ENCODE data around the gene MAPK9. TPM values are rescaled to one million over a fixed set of nuclear protein-coding genes. Genes with fewer than 3 reads are reported as not detected.

The MAPK9 gene
- total RNA-seq, 1 donor from 2014 or later: 12.9 TPM

DNA sequence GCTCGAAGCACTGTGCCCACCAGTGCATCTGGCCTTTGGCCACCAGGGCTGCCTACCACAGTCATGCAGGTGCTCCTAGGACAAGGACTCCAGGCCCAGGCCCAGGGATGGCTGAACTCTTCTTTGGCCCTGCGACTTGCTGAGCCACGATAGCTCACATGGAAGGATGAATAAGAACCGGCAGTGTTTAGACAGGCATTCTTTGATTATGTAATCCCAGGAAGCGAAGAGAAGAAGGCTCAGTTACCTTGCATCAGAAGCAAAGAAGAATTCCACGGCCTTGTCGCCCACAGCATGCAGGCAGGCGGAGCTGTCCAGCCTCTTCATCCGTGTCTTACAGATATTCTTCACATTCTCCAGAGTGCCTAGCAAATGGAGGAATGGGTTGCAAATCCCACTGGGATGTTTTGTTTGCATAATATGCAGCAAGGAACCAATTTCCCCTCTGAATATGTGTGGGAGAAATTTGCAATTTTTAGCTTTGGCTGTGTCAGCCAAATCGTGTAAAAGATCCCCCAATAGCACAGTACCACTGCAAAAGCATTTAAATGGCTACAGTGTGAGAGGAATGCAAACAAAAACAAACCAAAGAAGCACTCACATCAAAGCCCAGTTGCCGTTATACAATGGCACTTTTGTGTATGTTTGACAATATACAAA is 32.2 kb upstream of the MAPK9 start:
- Histone ChIP-seq H3K36me3 (peaks cover 3 to 6% of the 10 kb centered on the region in 2 donors), H3K4me3 (no peak overlapping the region), H3K27ac (no peak overlapping the region), H3K4me1 (no peaks in the 10 kb centered on the region), H3K27me3 (no peaks in the 10 kb centered on the region), H3K9me3 (no peaks in the 10 kb centered on the region)
- TF ChIP-seq, protein P1, sequence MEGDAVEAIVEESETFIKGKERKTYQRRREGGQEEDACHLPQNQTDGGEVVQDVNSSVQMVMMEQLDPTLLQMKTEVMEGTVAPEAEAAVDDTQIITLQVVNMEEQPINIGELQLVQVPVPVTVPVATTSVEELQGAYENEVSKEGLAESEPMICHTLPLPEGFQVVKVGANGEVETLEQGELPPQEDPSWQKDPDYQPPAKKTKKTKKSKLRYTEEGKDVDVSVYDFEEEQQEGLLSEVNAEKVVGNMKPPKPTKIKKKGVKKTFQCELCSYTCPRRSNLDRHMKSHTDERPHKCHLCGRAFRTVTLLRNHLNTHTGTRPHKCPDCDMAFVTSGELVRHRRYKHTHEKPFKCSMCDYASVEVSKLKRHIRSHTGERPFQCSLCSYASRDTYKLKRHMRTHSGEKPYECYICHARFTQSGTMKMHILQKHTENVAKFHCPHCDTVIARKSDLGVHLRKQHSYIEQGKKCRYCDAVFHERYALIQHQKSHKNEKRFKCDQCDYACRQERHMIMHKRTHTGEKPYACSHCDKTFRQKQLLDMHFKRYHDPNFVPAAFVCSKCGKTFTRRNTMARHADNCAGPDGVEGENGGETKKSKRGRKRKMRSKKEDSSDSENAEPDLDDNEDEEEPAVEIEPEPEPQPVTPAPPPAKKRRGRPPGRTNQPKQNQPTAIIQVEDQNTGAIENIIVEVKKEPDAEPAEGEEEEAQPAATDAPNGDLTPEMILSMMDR (IDR thresholded peaks at IDR 0.05): no peak
- intact Hi-C loops (cut with DNase I): no loop called here
- DNase-seq (ENCODE audit: low spot score in 2 of 2): no peak

DNA sequence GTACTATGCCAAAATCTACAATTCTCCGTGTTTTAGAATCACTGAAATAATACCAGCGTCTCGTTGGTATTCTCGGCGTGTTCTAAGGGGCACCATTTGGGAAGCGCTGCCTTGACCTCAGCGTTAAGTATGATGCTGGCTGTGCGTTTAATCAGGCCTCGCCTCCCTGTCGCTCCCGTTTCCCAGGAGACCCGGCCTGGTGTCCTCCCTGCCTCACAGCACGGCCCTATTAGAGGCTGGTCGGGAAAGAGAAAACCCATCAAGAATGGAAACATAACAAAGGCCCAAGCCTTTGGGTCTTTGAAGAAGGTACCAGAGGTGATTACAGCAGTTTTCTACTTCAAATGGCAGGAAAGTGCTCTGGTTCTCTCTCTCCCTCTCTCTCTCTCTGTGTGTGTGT is 31.3 kb upstream of the MAPK9 start:
- no peaks in the 10 kb centered on the region for H3K9me3 ChIP-seq
- no peak overlapping the region for H3K4me3 ChIP-seq
- no peaks in the 10 kb centered on the region for H3K4me1 ChIP-seq
- no peak overlapping the region for H3K27ac ChIP-seq
- TF ChIP-seq, protein P1 (IDR thresholded peaks at IDR 0.05): no peak
- H3K27me3 ChIP-seq: no peaks in the 10 kb centered on the region
- intact Hi-C loops (cut with DNase I): no loop called here
- DNase-seq (ENCODE audit: low spot score in 2 of 2): no peak
- H3K36me3 ChIP-seq: peaks cover 3 to 6% of the 10 kb centered on the region in 2 donors

DNA sequence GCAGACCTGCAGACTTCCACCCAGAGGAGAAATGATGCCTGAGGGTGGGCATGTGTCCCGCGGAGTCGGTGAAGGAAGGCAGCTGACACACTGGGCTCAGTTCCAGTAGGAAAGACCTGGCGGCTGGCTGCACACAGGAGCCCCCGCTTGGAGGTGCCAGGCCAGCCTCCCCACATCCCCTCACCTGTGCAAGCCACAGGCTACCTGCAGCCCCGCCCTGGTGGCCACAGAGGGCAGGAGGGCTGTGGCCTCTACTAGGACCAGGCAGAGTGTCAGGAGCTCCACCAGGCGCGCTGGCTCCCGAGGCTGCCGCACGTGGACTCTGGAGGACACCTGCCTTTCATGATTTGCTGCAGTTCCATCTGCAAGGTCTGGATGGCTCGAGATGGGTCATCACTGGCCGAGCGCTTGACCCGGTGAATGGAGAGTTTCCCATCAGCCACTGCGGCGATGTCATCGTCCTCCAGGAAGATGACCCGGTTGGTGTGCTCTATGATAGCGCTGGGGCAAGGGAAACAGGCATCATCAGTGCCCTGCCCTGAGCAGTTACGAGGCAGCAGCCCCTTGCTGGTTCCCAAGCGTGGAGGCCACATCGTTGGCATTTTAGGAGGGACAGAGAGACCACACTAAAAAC is 26.7 kb upstream of the MAPK9 start:
- Histone ChIP-seq H3K9me3 (no peaks in the 10 kb centered on the region), H3K27me3 (no peaks in the 10 kb centered on the region), H3K36me3 (peaks cover 3% of the 10 kb centered on the region in 2 donors), H3K4me3 (no peak overlapping the region), H3K4me1 (no peaks in the 10 kb centered on the region), H3K27ac (no peak overlapping the region)
- TF ChIP-seq, protein P1 (IDR thresholded peaks at IDR 0.05): no peak
- no peak for DNase-seq (ENCODE audit: low spot score in 2 of 2)
- intact Hi-C loops (cut with DNase I): no loop called here

DNA sequence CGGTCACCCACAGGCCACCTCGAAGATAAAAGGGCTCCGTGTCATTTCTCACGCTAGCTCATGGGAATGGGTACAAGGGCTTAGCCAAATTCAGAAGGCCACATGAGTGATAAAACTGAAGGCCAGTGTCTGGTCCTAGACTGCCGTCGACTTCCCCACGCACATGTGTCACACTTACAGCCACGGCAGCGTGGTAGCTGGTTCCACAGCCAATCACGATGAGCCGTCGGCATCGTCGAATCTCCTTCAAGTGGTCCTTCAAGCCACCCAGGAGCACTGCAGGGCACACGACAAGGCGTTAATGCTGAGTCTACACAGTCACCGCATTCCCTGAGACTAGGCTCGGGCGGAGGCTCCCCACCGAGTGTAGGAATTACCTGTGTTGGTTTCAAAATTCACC is 24.7 kb upstream of the MAPK9 start:
- DNase-seq (ENCODE audit: low spot score in 2 of 2): no peak
- TF ChIP-seq, protein P1 (IDR thresholded peaks at IDR 0.05): no peak
- Histone ChIP-seq H3K9me3 (no peaks in the 10 kb centered on the region), H3K27ac (no peak overlapping the region), H3K36me3 (peaks cover 0 to under 1% of the 10 kb centered on the region in 2 donors), H3K27me3 (no peaks in the 10 kb centered on the region), H3K4me1 (no peaks in the 10 kb centered on the region), H3K4me3 (no peak overlapping the region)
- intact Hi-C loops (cut with DNase I): no loop called here

DNA sequence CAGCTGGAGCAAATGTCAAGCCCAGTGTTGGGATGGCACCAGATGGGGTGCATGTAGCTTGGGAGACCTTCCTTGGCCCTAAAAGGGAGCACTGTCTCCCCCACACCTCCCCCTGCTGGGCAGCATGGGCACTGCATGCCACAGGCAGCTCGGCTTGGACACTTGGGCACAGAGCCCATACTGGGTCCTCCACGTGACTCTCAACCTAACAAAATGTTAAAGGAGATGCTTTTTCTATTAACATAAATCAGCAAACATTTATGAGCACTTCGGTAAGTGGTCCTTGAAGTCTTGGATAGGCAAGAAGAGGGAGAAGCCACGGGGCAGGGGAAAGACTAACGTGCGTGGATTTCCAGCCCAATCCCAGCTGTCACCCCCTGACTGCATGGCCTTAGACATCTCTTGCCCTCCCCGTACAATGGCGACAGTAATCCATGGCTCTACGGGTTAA is 23.9 kb upstream of the MAPK9 start:
- Histone ChIP-seq H3K27me3 (no peaks in the 10 kb centered on the region), H3K36me3 (peaks cover 0 to 4% of the 10 kb centered on the region in 2 donors), H3K27ac (no peak overlapping the region), H3K9me3 (no peaks in the 10 kb centered on the region), H3K4me1 (no peaks in the 10 kb centered on the region), H3K4me3 (no peak overlapping the region)
- TF ChIP-seq, protein P1 (IDR thresholded peaks at IDR 0.05): peak; percentile 38 to 79 (median 67)
- intact Hi-C loops (cut with DNase I): no loop called here
- peak in 1 of 2 donors; percentile 73 for DNase-seq (ENCODE audit: low spot score in 2 of 2)
